HG02571 (cell line): Measurements from ENCODE around the gene CXorf38.

Experiments used
- ATAC-seq: cut with Tn5 transposase; IDR thresholded peaks from one replicate; pipeline ENCODE4 v1.9.1; 2021; ENCODE audit warnings: mild to moderate bottlenecking, moderate library complexity; ENCODE audit not compliant: unreplicated experiment

The CXorf38 gene

GRCh38 chrX:40647307-40648197, at the start of gene CXorf38:
CXorf38 (minus strand) TSS chrX:40647561; CDS start chrX:40647520, 41 bp downstream.
- peak; percentile 66 for ATAC-seq

DNA sequence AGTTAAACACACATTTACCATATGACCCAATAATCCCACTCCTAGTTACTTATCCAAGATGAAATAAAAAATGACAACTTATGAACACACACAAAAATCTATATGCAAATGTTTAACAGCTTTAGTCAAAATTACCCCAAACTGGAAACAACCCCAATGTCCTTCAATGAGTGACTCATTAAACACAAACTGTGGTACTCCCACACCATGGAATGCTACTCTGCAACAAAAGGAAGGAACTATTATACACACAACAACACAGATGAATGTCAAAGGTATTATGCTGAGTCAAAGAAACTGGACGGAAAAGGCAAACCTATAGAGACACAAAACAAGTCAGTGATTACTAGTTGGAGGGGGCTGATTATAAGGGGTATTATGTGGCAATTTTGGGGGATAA, 47.4 kb upstream of the CXorf38 start:
- ATAC-seq = no peak

- ATAC-seq = no peak
Measured at GRCh38 chrX:40688929-40689328, 41.6 kb upstream of the CXorf38 start.

- no peak for ATAC-seq
Measured at GRCh38 chrX:40687169-40687568, 39.8 kb upstream of the CXorf38 start.

DNA sequence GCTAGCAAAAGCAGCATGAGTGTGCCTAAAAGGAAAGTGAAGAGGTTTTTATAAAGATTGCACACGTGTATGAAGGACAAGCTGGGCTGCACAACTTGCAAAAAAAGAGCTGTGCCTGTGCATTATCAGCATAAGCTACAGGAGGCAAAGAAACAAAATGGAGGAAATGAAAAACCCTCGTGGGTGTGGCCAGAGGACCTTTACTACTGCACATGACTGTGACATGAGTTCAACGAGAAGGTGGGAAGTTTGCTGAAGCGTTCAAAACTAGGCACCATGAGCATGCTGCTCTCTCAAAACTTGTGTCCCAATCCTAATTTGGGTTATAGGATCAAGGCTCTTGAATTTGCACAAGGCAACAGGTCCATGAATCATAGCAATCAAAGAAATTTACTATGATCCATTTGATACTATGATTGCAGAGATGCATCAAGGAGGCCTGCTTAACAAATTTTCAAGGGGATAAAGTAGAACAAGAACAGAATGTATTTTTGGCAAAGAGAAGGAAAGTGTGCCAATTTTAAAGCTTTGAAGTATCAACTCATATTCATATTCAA, 38.1 kb upstream of the CXorf38 start:
- no peak for ATAC-seq

GRCh38 chrX:40684092-40684491, 36.7 kb upstream of the CXorf38 start:
- ATAC-seq = no peak

- ATAC-seq = no peak
Measured at GRCh38 chrX:40683245-40683644, 35.9 kb upstream of the CXorf38 start.

- no peak for ATAC-seq
Measured at GRCh38 chrX:40671126-40671525, 23.8 kb upstream of the CXorf38 start.

DNA sequence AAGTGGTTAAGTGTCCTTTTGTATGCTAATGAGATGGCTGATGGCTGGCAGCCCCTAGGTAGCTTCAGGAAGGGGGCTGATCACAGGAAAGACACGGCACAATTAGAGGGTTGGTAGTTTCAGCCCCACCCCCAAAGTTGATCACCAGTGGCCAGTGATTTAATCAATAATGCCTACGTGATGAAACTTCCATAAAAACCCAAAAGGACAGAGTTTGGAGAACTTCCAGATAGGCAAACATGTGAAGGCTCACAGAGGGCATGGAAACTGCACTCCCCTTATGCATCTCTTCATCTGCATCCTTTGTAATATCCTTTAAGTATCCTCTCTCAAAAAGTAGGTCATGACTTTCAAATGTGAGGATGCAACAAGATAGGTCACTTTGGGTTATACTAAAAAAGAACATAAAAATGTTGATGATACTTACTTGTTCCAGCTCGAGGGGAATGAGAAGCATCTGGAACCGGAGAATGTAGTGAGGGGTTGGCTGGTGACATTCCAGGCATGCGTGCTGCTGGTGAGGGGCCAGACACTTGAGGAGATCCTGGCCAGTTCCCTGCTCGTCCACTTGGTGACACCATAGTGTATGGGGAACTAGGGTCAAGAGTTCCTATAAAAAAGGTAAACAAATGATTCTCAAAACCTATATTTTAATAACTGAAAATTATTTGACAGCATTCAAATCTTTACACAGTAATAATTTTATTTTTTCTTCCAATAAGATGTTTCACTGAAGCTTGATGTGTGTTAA, 16.7 kb upstream of the CXorf38 start:
- no peak for ATAC-seq

GRCh38 chrX:40663078-40663740, 15.8 kb upstream of the CXorf38 start:
- no peak for ATAC-seq

- no peak for ATAC-seq
Measured at GRCh38 chrX:40661489-40661888, 14.1 kb upstream of the CXorf38 start.

DNA sequence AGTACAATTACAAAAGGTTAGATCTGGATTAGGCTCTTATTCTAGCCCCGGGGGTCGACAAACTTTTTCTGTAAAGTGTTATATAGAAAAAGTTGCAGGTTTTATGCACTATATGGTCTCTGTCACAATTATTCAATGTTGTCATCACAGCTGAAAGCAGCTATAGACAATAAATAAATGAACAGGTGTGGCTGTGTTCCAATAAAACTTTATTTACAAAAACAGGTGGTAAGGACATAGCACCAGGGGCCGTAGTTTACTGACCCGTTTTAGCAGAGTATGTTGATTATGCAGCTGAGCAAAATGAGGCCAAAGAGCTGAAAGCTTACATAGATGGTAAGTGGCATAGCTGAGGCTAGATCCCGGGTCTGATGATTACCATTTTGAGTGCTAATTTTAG, 13.0 kb upstream of the CXorf38 start:
- no peak for ATAC-seq

DNA sequence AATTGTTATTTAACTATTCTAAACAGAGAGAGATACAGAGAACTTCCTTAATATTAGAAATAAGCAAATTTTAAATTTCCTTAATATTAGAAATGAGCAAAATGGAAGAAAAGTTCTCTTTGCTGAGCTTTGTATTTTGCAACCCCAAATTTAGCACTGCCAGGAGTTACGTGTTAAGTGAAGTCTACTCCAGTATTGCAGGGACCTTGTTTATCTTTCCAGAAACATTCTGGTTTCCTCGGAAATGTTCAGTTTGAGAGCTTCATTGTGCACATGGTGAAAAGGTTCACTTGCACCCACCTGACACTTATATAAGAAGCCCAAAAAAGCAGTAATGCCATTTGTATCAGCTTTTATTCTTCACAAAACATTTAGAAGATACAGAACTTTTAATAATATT, 6.2 kb upstream of the CXorf38 start:
- no peak for ATAC-seq

DNA sequence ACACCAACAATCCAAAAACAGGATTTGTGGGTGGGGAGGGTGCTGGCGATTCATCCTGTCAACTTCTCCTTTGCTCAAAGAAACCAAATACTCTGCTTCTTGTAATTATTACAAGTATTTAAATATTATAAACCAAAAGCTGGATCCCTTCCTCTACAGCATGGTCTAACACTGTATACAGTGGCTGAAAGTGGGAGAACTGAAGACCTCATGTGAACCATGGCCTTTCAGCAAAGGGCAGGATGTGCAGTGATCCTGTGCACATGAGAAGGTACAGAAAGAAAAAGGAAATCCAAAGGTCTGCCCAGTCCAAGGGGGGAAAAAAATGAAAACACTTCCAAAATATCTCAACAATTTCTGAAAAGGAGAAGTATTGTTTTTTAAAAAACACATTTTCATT, 5.3 kb upstream of the CXorf38 start:
- ATAC-seq = no peak

DNA sequence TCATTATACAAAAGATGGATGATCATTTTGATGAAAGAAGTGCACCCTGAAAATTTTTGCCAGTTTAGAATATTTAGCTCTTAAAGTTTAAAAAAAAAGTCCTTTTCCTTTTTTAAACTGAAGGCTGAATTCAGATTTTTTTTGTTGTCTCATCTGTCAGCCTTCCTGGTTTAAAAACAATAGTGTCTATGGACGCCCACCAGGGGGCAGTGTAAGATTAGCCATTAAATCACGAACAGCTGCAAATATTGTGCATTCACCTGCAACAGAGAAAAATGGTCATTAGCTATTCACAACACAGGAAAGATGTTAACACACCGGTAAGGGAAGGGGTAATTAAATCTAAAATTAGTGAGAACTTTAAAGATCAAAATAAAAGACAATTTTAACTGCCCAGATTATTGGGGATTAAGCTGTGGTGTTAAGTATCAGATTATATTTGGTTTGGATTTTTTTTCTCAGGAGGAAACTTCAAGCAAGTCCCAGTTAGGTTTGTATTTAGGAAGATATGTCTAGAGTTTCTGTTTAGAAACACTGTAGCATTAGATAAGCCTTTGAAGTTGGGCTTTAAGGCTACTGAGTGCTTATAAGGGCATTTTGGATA, 4.4 kb upstream of the CXorf38 start:
- ATAC-seq = no peak

DNA sequence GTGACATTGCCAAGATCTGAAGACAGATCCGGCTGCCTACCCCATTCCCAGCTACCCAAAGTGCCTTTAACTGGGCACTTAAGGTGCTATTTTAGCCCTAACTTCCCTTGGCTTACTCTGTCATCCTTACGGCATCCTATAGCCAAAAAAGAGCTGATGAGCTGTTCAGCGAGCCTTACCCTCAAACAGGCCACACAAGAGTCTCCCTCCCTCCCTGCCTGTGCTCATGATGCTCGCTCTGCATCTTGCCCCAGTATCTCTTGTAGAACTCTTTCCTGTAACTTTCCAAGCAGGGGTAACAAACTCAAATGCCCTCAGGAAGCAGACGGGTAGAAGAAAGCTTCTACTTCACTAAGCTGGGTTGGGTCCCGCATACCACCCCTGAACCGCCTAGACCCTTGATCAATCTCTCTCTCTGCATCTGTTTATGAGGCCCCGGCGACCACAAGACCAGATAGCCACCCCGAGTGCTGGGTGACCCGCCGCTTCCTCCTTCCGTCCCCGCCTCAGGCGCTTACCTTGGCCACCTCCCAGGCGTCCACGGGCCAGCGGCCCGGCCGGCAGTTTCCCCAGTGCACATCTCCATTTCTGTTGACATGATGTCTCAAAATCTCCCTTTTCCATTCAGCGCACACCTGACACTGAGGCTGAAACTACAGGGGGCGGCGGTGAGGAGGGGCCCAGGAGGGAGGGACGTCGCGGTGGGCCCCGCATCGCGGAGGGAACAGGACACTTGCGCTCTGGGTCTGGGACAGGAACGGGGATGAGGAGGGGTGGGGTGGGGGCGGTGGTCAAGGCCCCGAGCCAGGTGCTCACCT, 663 bp downstream of the CXorf38 start:
- peak; percentile 28 for ATAC-seq

GRCh38 chrX:40644821-40645358, 2.5 kb downstream of the CXorf38 start:
- ATAC-seq = peak; percentile 32

GRCh38 chrX:40644176-40644575, 3.2 kb downstream of the CXorf38 start:
- ATAC-seq = no peak

- no peak for ATAC-seq
Measured at GRCh38 chrX:40637687-40638086, 9.7 kb downstream of the CXorf38 start.

- ATAC-seq = no peak
Measured at GRCh38 chrX:40632199-40632598, 15.2 kb downstream of the CXorf38 start.
